Right forelimb (tissue), 1 donor: ENCODE results near the gene PEX10.

Experiments
- DNase-seq: peaks from one replicate; pipeline ENCODE4 v3.0.0-alpha.2; 2018

PEX10 gene

DNA sequence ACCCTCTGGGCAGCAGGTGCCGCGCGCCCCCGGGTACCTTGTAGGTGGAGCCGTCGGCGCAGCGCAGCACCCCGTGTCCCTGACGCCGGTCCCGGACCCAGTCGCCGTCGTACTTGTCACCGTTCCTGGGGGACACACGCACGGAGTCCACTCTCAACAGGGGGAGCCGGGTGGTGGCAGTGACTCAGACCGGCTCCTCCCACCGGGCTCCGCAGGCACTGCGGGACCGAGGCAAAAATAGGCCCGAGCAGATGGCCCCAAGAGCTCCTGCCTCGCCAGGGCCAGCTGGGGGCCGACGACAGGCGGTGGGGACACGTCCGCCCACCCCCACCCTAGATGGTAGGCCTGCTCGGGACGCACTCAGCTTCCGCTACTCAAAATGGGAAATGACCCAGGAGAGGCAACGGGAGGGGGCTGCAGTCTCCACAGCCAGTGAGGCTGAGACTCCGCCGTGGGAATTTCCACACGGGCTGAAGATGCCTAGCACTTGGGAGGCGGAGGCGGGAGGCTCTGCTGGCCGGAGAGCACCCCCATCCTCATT, 27.4 kb downstream of the PEX10 start:
- no peak for DNase-seq

DNA sequence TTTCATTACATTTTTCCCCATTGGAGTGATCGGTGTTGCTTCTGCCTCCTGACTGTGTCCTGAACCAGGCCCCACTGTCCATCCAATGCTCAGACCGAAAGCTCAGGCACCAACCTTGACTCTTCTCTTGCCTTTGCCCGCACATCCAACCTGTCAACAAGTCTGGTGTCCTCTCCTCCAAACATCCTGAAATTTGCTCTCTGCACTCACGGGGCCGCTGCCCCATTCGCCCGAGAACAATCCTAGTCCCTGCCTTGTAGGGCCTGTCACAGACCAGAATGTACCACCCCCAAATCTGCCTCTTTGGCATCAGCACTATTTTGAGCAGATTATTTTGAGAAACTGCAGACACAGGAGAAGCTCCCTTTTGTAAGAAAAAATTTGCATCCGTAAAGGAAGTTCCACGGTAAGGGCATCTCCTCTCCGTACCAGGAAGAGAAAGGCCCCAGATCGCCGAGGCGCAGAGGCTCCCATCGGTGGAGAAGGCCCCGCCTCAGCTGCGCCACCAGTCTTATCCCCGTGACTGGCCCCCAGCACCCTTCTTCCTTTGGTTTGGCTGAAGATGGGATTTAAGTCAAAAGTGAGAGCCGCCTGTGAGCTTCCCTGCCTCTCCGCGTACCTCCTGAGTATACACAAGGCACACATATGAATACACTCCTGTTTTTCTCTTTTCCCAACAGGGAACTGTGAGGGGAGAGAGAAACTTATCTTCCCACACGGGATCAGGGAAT, 28.1 kb downstream of the PEX10 start:
- no peak for DNase-seq

DNA sequence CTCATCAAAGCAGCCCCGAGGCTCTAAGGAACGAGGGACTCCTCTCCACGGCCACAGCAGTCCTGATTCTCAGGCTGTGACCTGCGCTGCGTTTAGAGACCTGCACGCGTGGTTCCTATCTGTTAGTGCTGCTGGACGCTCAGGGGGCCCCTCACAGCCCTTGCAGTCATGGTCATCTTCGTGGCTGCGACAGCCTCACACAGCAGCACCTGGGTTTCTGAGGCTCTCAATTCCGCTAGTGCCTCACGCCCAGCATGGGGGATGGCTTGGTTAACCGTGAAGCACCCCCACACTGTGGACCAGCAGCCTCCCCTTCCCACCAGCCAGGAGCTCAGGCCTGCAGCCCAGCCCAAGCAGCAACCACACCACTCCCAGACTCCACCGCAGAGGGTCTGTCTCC, 28.8 kb downstream of the PEX10 start:
- DNase-seq, result no peak

DNA sequence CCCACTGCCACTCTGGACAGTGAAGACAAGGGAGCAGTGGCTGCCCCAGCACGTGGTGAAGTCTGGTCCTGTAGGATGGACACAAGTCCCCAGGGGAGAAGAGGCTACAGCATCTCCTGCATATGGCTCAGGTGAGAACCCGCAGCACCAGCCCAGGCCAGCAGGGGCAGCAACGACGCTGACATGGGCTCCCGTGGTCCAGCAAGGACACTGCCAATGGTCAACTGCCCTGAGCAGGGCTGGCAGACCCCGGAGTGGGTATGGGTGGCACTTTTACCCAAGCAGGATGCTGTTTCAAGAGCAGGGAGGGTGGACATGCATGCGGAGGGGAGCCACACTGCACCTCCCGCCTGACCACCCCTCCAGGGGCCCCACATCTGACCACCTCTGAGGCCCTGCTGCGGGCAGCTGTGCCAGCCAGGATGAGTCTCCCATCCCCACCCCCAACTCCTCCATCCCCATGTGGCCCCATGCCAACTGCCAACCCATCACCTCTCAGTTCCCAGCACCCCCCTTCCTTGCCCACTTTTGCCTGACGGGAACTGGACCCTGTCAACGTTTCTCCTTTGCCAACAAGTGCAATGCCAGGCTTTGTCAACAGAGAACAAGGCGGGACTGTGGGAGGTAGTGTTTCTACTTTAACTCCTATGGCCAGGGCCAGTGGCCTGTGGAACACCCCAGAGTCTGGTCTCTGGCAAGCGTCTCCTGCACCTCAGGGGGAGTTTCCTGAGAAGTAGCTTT, 29.6 kb downstream of the PEX10 start:
- DNase-seq, result no peak

DNA sequence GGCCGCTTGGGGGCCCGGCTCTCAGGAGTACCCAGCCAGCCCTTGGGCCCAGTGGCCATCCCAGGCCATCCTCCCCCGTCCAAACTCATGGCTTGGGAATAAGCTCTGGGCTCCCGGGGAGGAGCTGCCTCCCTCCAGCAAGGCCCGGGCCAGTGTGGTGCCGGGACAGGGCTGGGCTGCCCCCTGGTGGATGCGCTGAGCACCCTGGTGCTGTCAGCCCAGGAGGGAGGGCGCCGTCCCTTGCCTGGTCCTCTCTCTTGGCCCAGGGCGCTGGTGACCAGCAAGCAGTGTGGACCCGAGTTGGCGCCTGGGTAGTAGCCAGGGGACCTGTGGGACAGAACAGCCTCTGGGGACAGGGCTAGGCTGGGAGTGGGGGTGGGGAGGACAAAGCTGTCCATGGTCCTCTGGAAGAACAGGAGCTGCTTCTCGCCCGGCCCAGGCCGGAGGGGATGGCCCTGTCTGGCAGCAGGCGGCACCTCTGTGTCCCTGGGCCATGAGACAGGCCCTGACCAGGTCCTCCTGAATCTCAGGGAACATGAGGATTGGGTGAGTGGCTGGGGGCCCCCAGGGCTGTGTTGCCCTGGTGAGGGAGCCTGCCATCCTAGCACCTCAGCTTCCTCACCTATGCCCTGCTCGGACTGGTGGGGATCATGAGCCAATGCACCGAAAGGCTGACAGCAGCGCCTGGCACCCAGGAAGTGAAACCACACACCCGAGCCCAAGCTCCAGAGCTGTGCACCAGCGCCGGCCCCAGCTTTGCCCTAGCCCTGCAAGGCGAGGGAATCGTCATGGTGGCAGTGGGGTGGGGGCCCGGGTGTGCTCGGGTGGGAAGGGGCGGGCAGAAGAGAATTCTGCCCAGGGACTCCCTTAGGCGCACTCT, 30.4 kb downstream of the PEX10 start:
- DNase-seq, result peak; percentile 91

DNA sequence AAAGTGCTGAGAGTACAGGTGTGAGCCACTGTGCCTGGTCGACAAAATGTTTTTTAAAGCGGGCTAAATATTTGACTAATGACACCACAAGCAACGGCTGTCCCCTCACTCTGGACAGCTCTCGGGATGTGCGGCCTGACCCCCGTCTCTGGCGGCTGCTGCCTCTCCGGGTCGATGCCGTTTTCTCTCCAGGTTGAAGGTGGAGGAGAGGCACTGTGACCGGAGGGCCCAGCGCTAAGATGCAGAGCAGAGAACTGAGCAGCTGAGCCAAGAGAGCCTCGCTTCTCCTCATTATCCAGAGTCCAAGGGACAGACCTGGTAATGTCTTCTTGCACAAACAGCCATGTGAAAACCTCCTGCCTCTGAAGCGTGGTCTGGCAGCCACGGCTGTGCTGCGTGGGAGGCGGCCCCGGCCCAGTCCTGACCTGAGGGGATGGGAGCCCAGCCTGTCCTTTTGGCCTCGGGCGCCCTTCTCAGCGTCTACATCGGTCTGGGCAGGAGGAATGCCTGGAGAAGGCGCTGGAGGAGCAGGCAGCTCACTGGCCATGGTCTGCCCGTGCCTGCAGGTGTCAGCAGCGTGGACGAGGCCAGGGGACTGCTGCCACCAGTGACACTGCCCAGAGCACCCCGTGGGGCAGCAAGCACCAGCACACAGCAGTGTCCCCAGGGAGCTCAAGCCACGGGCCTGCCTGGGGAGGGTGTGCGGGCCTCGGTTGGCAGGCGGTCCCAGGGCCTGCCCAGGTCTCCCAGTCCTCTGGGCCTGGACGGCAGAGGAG, 31.4 kb downstream of the PEX10 start:
- no peak for DNase-seq

DNA sequence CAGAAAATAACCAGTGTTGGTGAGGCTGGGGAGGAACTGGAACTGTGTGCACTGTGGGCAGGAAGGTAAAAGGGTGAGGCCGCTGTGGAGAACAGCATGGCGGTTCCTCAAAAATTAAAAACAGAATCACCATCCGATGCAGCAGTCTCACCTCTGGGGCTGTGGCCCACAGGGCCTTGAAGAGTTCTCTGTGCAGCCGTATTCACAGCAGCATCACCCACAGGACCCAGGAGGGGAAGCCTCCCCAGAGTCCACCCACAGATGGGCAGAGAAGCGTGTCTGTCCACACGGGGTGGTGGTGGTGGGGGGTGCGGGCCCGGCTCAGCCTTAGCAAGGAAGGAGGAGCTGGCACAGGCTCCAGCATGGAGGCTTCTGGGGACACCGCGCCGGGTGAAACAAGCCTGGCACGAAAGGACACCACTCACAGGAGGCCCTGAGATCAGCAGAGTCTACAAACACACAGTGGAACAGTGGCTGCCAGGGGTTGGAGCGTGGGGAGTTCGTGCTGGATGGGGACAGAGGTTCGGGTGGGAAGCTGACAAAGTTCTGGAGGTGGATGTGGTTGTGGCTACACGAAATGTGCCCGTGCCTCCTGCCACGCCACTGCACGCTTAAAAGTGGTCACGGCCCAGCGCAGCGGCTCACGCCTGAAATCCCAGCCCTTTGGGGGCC, 32.5 kb downstream of the PEX10 start:
- no peak for DNase-seq

DNA sequence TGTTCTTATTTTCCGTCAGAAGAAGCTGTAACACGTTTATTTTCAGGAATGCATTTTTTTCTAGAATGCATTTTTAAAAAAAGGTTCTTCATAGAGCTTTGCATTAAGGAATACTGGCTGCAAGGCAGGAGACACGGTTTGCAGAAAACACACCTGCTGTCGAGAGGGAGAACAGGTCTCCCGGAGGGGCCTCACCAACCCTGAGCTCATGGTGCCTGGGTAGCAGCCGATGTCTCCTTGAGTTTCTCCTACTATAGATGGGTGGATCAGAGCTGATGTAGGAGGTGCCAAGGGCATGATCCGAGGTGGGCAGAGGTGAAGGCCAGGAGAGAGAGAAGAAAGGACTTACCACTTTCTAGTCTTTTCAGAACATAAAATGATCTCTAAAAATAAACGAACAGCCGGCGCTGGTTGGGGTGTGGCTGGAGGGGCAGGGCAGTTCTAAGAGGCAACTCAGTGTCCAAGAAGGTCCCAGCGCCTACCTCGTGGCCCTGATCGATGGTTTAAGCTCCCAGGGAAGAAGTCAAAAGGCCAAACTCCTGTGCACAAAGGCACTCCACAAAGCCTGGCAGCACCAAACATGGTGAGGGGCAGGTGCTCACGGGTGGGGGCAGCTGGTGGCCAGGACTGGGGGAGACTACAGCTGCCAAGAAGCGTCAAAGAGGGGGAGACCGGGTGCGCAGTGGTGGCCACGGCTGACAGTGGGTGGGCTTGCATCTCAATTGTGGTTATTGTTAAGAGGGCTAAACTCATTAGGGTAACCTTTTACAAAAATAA, 33.2 kb downstream of the PEX10 start:
- DNase-seq, result no peak

DNA sequence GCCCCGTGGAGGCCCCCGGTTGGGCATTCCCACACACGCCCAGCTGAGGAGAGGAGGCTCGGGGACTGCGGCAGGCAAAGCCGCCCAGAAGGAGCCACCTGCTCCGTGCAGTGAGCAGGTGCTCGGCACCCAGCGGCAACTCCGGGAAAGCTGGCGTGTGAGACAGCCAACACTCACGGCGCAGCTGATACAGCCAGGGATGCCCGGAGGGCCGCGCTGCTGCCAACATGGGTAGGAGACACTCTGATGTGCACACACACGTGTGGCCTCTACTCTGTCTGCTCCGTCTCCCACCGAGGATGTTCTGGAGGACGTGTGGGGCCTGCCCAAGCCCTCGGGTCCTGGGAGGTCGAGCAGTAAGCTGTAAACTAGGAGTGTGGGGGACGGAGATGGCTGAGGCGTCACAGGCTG, 33.9 kb downstream of the PEX10 start:
- no peak for DNase-seq

DNA sequence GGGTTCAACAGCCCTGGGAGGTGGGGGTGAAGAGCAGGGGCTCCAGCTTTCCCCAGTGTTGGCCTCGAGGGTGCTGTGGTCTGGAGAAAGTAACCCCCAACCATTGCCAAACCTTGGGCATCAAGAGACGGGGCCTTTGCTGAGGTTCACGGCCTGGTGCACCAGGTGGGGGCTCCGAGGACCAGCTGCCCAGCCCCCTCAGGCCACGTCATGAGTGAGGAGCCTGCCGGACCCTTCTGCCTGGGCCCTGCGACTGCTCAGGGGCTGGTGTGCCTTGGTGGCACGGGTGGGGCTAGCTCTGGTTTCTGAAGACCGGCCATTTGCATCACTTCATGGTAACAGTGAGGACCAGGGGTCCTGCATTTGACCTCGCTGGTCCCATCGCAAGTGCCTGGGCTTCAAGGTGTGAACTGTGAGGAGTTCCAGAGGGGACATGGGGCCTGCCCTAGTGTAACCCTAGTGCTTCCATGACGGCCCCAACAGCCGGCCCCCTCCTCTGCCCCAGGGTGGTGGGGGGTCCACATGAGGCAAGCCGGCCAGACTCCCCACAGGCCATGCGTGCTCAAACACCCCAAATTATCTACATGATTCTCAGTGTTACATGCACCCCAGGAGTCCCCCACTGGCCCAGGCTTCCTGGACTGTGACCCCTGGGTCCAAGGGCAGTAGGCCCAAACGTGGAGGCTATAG, 34.5 kb downstream of the PEX10 start:
- no peak for DNase-seq

DNA sequence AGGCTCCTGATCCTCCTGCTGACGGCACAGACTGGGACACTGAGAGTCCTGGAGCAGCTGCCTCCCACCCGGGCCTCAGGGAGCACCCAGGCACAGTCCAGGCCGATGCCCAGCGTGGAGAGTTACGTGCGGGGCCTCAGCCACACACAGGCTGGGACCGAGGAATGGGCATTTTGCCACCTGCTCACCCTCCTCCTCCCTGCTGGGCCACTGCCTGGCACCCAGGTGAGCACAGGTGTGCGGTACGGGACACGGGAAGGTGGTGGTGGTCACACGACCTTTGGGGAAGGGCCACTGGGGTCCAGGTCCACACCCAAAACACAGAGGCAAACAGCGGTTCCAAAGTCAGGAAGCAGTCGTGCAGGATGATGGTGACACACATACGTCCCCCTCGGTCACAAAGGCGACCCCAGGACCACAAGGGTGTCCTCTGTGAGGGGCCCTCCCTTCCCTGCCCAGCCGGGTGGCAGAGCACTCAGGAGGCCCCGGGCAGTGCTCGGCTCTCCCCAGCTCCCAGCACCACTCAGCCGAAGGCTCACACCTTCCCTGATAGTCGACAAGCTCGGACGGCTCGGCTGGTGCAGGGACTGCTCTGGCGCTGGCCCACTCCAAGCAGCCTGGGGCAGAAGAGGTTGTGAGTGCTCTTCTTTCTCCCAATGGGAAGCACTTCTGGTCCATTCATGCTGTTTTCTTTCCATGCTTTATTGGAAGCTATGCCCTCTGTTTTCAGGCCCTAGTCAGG, 35.3 kb downstream of the PEX10 start:
- DNase-seq, result no peak

DNA sequence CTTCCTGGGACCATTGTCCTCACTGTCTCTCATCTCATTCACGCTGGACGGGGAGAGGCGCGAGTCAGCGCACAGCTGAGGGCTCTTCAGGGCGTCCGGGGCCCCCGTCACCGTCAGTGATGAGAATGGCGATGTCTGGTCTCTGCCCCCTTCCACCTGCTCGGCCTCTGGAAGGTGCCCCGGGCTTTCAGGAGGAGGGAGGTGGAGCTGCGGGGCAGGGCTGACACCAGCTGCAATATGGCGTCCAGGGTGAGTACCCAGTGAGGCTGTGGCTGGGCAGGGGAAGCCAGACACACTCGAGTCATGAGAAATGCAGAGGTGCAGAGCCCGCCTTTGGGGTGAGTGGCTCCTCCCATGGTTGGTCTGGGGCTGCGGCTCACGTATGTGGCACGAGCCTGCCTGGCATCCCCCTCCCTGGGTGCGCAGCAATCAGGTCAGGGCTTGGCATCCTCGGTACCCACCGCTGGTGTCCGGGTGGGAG, 36.1 kb downstream of the PEX10 start:
- DNase-seq, result no peak

DNA sequence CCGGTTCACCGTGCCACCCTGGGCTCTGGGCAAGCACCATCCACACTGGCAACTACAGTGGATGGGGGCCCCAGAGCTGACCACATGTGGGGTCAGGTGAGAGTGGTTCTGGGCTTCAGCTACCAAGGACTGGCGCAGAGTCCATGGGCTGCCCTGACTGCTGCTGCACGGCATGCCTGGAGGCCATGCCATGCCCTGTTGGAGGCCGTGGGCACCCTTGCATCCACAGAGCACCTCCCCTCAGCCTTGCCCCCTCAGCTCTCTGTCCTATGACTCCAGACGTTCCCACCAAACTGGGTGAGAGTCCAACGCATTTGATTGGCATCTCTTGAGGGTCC, 36.5 kb downstream of the PEX10 start:
- no peak for DNase-seq

DNA sequence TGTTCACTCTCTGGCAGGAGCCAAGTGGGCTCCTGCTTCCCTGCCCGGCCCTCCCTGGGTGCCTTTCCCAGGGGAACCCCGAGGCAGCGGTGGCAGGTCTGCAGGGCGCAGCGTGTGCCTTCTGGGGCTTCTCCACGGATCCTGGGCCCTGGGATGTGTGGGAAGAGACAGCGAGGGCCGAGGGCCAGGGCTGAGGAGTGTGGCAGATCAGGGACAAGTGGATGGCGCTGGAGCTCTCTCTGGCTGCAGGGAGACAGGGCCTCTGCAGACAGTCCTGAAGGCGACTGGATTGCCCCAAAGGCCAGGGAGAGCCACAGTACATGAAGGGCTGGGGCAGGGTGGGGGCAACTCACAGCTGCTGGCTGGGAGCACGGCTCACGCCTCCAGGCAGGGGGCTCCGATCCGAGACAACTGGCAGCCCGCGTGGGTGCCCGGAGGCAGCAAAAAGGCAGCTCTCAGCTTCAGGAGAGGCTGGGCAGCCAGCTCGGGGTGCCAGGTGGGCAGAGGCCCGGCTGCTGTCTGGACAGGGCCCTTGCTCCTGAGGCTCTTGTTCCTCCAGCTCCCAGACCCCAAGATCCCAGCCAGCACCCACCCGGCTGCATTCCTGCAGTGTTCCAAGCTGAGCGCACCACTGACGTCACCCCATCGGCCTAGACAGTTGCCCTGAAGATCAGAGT, 37.0 kb downstream of the PEX10 start:
- no peak for DNase-seq

DNA sequence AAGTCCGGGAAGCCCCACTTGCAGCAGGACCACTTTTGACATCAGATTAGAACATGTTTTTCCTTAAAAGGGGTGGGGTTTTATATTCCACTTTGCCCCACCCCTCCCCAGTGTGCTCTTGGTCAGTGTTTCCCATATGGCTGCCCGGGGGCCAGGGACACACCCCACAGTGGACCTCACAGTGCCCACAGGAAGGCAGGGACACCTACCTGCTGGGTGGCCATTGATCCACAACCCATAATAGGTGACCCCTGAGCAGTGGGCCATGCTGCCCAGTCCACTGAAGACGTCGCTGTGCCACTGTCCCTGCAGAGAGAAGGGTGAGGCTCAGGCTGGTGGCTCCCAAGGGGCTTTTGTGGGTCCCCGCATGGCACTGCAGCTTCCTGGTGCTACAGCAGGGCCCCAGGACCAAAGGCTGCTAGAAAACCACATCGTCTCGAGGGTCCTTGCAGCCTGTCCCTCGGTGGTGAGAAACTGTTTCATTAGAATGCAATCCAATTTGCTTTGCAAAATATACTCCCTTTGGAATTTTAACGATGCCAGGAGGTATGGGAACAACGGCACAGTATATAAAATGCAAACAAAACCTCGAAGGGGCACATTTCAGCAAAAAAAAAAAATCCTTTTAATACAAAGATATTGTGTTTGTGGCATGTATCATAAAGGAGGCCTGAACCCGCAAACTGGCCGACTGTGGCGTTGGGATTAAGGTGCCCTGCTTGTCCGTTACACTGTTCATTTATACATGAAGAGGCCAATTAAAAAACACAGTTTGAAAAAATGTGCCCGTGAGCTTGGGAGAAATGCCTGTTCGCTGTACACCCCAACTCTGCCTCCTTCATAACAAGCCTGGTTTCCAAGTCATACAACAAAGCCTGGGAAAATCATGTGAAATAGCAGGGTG, 37.9 kb downstream of the PEX10 start:
- no peak for DNase-seq

DNA sequence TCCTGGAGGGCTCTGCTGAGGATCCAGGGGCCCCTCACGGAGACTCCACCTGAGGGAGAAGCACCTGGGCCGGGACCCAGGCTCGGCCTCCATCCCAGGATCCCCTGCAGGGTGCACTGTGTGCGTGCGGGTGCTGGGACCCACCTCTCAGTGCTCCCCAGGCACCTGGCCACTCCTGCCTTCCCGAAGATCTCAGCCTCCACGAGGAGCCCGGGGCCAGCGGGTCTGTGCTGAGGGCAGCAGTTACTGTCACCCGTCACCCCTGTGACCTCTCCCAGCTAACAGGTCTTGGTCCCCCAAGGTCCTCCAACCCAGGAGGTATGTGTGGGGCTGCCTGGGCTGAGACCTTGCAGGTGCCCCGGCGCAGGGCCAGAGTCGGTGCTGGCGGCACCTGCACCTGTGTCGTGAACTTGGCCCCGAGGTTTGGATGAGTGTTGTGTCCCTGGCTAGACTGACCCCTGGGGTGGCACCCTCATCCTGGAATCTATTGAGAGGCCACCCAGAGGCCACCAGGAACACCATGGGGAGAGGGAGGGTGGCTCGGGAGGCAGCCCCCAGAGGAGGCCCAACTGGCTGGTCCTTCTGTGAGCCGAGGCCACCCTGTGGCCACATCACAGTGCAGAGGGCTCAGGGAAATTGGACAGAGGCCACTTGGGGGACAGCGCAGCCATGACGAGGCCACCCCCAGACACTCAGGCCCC, 38.7 kb downstream of the PEX10 start:
- no peak for DNase-seq
